H54 (cell line): ENCODE data around the gene TACR2.

Source experiments
- DNase-seq: peaks from one replicate; pipeline ENCODE4 v3.0.0; 2011; ENCODE audit warnings: low spot score, mixed read lengths; ENCODE audit not compliant: insufficient read length
- FAIRE-seq: peaks from 3 replicates; lab custom pipeline; 2011; peaks lifted over from hg19 to GRCh38; lab: Jason Lieb, UNC
- POLR2A ChIP-seq: IDR thresholded peaks from 2 replicates; pipeline ENCODE4 v1.6.1; 2011; ENCODE audit warnings: low read depth, mild to moderate bottlenecking, low read length

TACR2 gene

DNA sequence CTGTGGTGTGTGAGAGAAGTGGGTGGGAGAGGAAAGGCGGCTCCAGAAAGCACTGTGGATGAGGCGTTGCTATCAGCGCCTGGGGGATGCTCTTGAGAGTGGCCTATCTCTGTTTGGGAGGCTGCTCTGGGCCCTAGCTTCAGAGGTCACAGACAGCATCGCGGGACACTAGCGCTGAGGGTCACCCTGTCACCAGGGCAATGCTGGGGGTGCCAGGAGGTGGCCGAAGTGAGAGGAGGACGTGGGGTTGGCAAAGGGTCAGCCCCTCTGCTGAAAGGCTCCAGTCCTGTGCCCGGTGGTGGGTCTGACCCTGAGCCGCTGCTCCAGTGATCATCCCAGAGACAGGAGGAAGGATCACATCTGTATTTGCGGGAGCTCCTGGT lies 3.0 kb upstream of the TACR2 start:
- DNase-seq (no peak), FAIRE-seq (no peak)
- no peak for TF ChIP-seq POLR2A

DNA sequence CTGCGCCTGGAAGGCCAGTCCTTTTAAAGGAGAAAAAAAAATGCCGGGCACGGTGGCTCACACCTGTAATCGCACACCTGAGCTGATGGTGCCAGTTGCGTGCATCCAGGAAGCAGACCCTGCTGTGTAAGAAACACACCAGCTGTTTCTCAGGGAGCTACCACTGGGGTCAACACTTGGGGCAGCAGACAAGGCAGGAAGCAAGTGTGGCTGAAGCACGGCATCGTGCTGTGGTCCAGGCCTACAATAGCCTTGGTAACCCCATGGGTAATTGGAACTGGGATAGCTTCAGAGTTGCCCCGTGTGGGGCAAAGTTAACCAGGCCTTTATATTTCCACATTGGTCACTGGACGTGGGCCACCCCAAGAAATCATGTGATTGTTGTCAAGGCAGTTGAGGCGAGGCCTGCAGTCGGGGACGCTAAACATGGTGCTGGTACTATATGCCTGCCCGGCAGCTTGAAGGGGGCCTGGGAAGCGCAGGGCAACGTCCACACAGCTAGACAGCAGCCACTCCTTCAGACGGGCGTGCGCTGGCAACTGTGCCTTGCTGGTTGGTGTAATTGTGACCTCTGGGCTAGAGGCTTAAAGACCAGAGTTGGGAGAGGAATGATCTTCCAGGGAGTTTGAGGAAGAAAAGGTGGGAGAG lies 2.5 kb upstream of the TACR2 start:
- DNase-seq = no peak
- TF ChIP-seq POLR2A = no peak
- FAIRE-seq = no peak

DNA sequence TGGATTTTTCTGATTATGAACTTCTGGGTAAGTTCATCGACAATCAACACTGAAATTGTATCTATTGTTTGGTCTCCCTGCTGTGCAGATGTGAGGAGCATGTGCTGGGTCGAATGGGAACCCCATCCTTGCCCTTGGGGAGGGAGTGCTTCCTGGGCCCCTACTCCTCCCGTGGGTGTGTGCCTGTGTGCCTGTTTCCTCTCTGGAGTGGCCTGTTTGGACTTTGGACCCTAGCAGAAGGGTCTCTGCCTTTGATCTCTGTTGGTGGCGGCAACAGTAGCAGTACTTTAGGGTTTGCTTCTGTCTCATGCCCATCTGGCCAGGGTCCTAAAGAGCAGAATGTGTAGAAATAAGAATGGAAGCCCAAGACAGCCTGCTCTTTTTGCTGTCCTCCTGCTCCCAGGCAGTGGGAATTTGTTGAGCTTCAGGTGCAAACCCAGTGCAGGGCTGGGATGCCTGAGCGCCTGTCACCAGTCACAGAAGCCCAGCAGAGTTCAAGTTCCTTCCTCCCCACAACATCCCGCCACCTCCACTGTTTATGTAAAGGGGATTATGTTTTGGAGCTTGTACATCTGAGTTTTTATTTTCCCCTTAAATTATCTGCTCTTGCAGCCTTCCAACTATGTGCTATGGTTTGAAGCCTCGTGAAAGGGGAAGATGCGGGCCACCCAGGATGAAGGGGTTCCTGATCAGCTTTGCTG lies 1.5 kb upstream of the TACR2 start:
- FAIRE-seq (no peak), DNase-seq (no peak)
- TF ChIP-seq POLR2A = no peak

DNA sequence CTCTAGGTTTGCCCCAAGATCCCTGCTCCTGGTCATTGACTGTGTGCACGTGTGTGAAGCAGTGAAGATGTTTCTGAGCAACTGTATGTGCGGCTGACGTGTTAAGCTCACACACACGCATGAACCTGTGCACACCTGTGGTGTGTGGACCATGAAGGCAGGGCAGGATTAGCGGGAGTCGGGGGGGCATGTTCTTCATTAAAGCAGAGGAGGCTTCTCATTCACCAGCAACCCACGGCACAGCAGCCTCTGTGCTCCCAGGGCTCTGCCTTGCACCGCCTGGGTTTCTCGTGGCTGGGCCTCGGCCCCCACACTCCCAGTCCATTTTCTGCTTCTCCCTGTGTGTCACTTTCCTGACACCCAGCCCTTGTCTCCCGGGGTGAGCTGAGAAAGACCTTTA lies 824 bp upstream of the TACR2 start:
- DNase-seq = no peak

DNA sequence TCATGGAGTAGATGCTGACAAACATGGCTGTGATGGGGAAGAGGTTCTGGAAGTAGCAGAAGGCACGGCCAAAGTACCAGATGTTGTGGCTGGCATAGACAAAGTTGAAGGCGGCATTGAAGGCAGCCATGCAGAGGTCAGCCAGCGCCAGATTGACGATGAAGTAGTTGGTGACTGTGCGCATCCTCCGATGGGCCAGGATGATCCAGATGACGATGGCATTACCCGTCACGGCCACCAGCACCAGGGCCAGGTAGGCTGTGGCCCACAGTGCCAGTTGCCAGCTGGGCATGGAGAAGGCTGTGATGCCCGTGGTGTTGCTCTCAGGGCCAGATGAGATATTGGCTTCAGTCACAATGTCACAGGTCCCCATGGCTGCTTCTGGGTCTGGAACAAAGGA lies 767 bp downstream of the TACR2 start:
- DNase-seq = no peak
- no peak for FAIRE-seq
- no peak for TF ChIP-seq POLR2A

More for the DNA sequence above, 824 bp upstream of the TACR2 start:
- no peak for FAIRE-seq
- TF ChIP-seq POLR2A = no peak

DNA sequence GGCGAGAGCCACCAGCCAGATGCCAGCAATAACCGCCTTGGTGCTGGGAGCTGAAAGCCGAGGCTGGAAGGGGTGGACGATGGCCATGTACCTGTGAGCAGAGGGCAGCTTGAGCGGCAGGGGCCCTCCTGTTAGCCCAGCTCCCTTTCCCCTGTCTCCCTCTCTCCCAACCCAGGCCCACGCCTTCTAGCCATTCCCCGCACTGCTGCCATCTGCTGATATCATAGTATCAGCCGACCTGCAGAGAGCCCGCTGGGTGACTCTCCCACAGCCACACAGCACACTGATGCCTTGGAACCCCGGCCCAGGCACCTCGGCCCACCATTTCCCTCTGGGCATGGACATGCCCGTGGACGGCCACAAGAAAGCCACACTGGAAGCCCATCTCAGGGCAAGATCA lies 1.7 kb downstream of the TACR2 start:
- TF ChIP-seq POLR2A = no peak
- DNase-seq (no peak), FAIRE-seq (no peak)

DNA sequence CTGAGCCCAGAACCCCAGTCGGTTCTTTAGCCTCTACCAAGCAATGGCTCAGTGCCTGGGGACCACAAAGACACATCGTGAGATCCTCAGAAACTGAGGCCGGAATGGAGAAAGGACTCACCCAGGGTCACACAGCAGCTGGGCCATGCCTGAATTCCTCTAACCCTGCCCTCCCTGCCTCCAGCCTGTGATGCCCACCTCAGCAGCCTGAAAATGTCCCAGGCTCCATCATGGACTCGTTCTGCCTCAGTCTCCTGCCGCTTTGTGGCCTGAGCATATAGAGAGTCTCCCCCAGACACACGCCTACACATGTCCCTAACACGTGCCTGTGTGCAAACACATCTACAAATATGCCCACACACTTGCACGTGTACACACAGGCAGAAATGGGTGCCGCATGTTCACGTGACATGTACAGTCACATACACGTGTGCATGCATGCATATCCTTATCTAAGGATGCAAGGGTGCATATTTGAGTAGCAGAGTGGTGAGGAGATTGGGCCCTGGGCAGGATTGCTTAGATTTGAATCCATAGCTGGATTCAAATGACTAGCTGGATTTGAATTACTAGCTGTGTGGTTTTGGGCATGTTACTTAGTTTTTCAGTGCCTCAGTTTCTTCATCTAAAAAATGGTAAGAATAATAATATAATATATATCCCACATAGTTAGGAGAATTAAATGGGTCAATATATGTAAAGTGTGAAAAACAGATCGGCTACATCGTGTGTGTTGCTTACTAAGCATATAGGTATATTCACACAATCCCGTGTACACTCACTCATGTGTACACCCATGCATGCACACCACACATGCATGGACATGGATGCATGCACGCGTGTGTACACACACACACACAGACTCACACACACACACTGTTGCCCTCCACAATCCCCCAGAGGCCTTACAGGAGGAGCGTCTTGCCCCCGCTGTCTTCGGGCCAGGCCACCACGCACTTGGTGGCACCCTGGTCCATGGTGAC lies 2.4 kb downstream of the TACR2 start:
- DNase-seq (no peak), FAIRE-seq (no peak)
- TF ChIP-seq POLR2A = no peak

DNA sequence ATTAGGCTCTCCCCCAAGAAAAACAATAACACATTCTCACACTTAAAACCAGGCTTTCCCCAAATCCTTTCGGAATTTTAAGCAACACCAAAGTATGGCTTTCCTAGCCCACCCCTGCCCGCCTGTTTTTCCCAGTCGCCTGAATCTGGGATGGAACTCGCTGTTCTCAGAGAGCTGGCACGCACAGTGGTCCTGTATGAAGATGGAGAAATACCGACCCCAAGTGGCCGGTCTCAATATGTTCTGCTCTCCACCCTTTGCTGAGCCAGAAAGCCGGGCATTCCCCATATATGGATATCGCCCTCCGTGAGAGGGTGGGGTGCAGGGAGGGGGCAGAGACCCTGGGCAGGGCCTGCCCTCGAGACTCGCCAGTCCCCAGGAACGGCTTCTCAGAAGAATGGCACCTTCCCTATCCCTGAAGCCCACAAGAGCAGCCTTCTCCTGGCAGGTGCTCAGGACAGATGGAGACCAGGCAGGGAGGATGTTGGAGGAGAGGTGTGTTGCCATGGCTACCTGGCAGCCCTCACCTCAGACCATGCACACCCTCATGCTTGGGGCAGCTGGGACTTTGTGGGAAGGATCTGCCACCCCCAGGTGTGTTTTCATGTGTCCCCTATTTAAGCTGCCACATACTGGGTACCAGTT lies 3.4 kb downstream of the TACR2 start:
- peak; percentile 69 for DNase-seq
- no peak for FAIRE-seq
- no peak for TF ChIP-seq POLR2A

DNA sequence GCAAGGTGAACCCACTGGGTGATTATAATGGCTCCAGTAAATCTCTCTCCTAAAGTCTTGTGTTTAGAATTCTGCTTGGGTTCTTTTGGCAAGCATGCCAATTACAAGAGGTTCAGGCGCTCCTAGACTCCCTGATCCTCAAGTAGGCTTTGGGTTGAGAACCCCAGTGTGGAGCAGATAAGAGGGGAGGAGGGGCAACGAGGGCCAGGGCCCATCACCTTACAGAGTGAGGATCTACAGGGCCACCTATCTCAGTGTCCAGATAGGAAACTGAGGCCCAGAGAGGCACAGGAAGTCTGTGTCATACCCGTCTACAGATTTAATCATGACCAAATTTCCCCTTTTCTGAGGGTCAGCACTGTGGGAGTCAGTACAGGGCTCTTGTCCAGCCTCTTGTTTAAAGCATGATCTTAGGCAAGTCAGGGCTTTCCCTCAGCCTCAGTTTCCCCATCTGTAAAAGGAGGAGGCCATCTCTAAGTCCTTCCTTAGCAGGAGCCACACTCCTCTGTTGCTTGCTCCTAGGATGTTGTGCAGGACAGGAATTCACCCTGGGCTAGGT lies 4.4 kb downstream of the TACR2 start:
- FAIRE-seq (no peak), DNase-seq (no peak)
- TF ChIP-seq POLR2A = no peak

DNA sequence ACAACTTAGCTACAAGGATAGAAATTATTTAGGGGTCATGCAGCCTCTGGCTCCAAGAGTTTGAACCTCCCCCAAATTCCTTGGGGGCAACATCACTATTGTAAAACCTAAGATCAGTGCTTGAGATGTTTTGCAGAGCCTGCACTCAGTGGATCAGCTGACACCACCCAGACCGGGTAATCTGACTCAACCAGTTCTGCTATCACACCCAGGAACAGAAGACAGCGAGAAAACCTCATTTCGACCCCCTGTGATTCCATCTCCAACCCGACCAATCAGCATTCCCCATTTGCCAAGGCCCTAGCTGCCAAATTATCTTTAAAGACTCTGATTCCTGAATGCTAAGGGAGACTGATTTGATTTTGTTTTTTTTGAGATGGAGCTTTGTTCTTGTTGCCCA lies 5.2 kb downstream of the TACR2 start:
- DNase-seq (no peak), FAIRE-seq (no peak)
- TF ChIP-seq POLR2A = no peak

DNA sequence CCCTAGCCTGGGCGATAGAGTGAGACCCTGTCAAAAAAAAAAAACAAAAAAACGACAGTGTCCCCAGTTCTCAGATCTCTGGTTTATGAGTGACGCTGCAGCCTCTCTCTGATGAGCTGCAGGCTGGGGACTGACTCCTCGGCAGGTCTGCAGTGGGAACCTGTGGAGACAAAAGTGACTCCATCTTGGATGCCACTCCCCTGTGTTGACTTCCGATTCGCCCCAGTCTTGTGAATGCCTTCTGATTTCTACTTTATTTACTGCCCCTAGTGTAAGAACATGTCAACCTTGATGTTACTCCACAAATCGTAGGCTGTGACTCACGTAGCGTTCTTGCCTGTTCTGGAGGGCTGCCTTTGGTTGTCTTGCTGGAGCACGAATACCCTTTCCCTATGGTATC lies 6.2 kb downstream of the TACR2 start:
- FAIRE-seq = no peak
- no peak for TF ChIP-seq POLR2A

DNA sequence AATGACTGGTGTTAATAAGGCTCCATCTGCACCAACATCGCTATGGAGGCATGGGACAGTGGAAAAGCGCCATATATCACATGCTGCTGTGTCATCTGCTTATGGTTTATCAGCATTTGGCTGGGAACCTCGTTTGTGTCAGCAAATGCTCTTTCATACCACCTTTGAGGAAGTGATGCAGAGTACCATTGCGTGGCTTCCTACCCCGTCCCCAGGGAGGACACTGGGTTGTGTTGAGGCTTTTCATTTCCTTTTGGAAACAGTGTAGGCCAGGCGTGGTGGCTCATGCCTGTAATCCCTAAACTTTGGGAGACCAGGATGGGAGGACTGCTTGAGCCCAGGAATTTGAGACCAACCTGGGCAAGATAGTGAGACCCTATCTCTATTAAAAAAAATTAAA lies 6.8 kb downstream of the TACR2 start:
- FAIRE-seq (no peak), DNase-seq (no peak)
- no peak for TF ChIP-seq POLR2A

More for the DNA sequence above, 6.2 kb downstream of the TACR2 start:
- no peak for DNase-seq

DNA sequence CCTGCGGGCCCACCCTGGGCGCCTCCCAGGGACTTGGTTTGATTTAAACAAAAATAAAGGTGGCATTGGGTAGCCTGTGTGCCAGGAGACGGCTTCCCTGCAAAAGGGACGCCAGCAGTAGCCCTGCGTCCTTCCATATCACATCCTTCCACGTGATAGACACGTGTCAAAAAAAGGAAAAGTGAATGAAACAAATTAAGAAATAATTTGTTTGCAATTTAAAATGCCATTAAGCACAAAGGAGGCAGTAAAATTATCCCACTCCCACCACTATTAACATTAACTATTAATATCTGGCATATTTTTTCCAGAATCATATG lies 7.6 kb downstream of the TACR2 start:
- TF ChIP-seq POLR2A = no peak
- DNase-seq (no peak), FAIRE-seq (no peak)
